OCI-LY7 (cell line): ENCODE data around the gene DGUOK. TPM values are rescaled to one million over a fixed set of nuclear protein-coding genes. Genes with fewer than 3 reads are reported as not detected.

Experiments used
- BruUV-seq: library from RNA; stranded (reverse); fragments of 400-500 nt; replicated peaks from 2 replicates; lab custom pipeline; 2021; lab: Mats Ljungman, UMichigan
- CTCF ChIA-PET: fragments of 300-600 bp; sonication (Branson Sonifier 250); formaldehyde crosslinking; loops from one replicate; lab custom pipeline; 2022; ENCODE audit warnings: antibody characterized with exemption; ENCODE audit not compliant: unreplicated experiment; lab: Charles Lee
- POLR2A ChIA-PET: fragments of 300-600 bp; sonication (Branson Sonifier 250); formaldehyde crosslinking; loops from one replicate; lab custom pipeline; 2022; ENCODE audit warnings: antibody characterized with exemption; lab: Charles Lee
- DNase-seq: peaks from one replicate; pipeline ENCODE4 v3.0.0-alpha.2; 2015; ENCODE audit warnings: low spot score
- H2AFZ ChIP-seq: fragments of 200-600 bp; sonication (generic), shearing (Covaris generic); 2 replicates; pipeline ENCODE4 v1.6.1; 2014; ENCODE audit warnings: mild to moderate bottlenecking, antibody characterized with exemption, low read length, moderate library complexity
- H3K27ac ChIP-seq: fragments of 200-600 bp; sonication (generic); 2 replicates; pipeline ENCODE4 v1.5.1; 2014; ENCODE audit warnings: mixed run types, low read depth, mild to moderate bottlenecking, moderate library complexity, low read length, inconsistent platforms; ENCODE audit not compliant: poor library complexity, severe bottlenecking
- H3K36me3 ChIP-seq: fragments of 200-600 bp; sonication (generic); 2 replicates; pipeline ENCODE4 v1.6.1; 2014; ENCODE audit warnings: mild to moderate bottlenecking, antibody characterized with exemption, low read length, moderate library complexity, mixed read lengths; ENCODE audit not compliant: insufficient read depth
- H3K4me1 ChIP-seq: fragments of 200-600 bp; sonication (generic); 2 replicates; pipeline ENCODE4 v1.5.1; 2014; ENCODE audit warnings: mild to moderate bottlenecking, low read length; ENCODE audit not compliant: insufficient read depth, poor library complexity, severe bottlenecking
- H3K4me2 ChIP-seq: fragments of 200-600 bp; sonication (generic); 2 replicates; pipeline ENCODE4 v1.6.1; 2014; ENCODE audit warnings: mild to moderate bottlenecking, low read length
- H3K4me3 ChIP-seq: fragments of 200-600 bp; sonication (generic); 2 replicates; pipeline ENCODE4 v1.5.1; 2014; ENCODE audit warnings: mild to moderate bottlenecking, low read depth, low read length; ENCODE audit not compliant: poor library complexity, severe bottlenecking
- H3K79me2 ChIP-seq: fragments of 200-600 bp; sonication (generic); 2 replicates; pipeline ENCODE4 v1.6.1; 2016; ENCODE audit warnings: low read depth, mild to moderate bottlenecking, low read length, moderate library complexity, mixed read lengths; ENCODE audit not compliant: insufficient read depth
- H3K9me2 ChIP-seq: fragments of 200-600 bp; sonication (generic); 2 replicates; pipeline ENCODE4 v1.6.1; 2016; ENCODE audit warnings: mild to moderate bottlenecking, low read length, mixed read lengths; ENCODE audit not compliant: insufficient read depth
- H3K9me3 ChIP-seq: fragments of 200-600 bp; sonication (generic); 2 replicates; pipeline ENCODE4 v1.6.1; 2014; ENCODE audit warnings: mild to moderate bottlenecking, mixed run types, low read length, mixed read lengths
- H4K20me1 ChIP-seq: fragments of 200-600 bp; sonication (generic); 2 replicates; pipeline ENCODE4 v1.6.1; 2014; ENCODE audit warnings: mild to moderate bottlenecking, antibody characterized with exemption, low read length, moderate library complexity, mixed read lengths; ENCODE audit not compliant: insufficient read depth
- EZH2phosphoT487 ChIP-seq: fragments of 200-600 bp; sonication (generic); IDR thresholded peaks from 2 replicates; pipeline ENCODE4 v1.6.1; 2018; ENCODE audit warnings: low read depth, borderline replicate concordance, mild to moderate bottlenecking, mixed run types, antibody characterized with exemption, low read length, moderate library complexity, mixed read lengths
- intact Hi-C: fragments of 100-400 bp; cut with micrococcal nuclease; formaldehyde crosslinking; loops from one replicate; pipeline ENCODE4 v1.10.0; 2022; ENCODE audit not compliant: unreplicated experiment
- total RNA-seq, 2 experiments: library from RNA; depleted of rRNA in 1 of 2; stranded (reverse); fragments of >200 nt in 1 of 2; shearing (Covaris generic) in 1 of 2; gene quantifications; 2 replicates each; pipeline ENCODE4 v1.2.3, GENCODE V29; 2014 to 2022
- TF ChIP-seq, protein P1 (sequence below): fragments of 200-600 bp; sonication (generic); conservative IDR thresholded peaks from 2 replicates; pipeline ENCODE4 v1.5.1; 2014; ENCODE audit warnings: mild to moderate bottlenecking, antibody characterized with exemption, low read length, moderate library complexity, mixed read lengths

The DGUOK gene
- total RNA-seq, 2 experiments from 2014 or later: 73.4 to 91.8 TPM

DNA sequence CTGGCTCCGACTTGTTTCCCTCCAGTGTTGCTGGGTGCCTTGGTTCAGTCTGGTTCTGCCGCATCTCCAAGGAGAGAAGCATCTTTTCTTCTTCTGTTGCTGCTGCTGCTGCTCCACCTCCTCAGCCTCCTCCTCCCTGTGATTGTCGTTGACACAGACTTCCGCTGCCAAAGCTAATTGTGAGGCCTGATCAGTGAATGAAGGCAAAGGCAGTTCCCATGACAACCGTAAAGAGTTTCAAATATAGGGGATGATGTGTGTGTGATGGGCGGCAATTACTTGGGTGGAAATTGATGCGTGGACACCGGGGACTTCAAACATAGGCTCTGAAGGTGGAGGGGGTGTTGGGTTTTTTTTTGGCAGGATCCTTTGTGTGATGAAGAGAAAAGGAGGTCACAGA, 71.8 kb downstream of the DGUOK start:
- ChIA-PET POLR2A (interaction anchor here (0.6 kb wide), 1 partner anchor 212 kb away, joined by 5 read pairs; no protein-coding TSS in a partner anchor), CTCF (no interaction called here)
- Histone ChIP-seq H3K4me2 (no peak overlapping the region), H3K4me1 (peaks cover 19% of the 10 kb centered on the region), H4K20me1 (peaks cover 16% of the 10 kb centered on the region; the same call in 1 of the 2 replicates), H3K36me3 (peaks cover 4% of the 10 kb centered on the region; the same call in 1 of the 2 replicates), H3K9me2 (no peaks in the 10 kb centered on the region), H3K79me2 (peaks cover 24% of the 10 kb centered on the region; the same call in 1 of the 2 replicates), H3K27ac (no peak overlapping the region), H3K4me3 (no peak overlapping the region), H2AFZ (no peak overlapping the region), H3K9me3 (no peaks in the 10 kb centered on the region)
- no peak for TF ChIP-seq EZH2phosphoT487
- TF ChIP-seq, protein P1, sequence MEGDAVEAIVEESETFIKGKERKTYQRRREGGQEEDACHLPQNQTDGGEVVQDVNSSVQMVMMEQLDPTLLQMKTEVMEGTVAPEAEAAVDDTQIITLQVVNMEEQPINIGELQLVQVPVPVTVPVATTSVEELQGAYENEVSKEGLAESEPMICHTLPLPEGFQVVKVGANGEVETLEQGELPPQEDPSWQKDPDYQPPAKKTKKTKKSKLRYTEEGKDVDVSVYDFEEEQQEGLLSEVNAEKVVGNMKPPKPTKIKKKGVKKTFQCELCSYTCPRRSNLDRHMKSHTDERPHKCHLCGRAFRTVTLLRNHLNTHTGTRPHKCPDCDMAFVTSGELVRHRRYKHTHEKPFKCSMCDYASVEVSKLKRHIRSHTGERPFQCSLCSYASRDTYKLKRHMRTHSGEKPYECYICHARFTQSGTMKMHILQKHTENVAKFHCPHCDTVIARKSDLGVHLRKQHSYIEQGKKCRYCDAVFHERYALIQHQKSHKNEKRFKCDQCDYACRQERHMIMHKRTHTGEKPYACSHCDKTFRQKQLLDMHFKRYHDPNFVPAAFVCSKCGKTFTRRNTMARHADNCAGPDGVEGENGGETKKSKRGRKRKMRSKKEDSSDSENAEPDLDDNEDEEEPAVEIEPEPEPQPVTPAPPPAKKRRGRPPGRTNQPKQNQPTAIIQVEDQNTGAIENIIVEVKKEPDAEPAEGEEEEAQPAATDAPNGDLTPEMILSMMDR: no peak
- no TSS peak for BruUV-seq
- intact Hi-C loops: no loop called here
- no peak for DNase-seq

DNA sequence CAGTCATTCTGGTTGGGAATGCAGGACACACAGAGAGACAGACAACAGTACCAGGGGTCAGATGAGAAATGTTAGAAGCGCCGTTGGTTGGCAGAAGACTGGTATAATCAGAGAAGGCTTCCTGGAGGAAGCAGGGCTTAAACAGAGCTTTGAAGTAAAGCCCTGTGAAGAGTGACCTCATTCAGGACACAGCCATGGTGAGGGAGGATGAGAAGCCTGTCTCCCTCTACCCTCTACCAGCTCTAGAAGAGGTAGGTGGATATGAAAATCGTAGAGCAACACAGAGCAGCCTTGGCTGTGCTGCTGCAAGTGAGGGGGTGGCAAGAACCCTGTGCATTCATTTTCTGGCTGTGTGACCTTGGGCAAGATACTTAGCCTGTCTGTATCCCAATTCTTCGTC, 72.3 kb downstream of the DGUOK start:
- Histone ChIP-seq H3K27ac (no peak overlapping the region), H2AFZ (no peak overlapping the region), H3K9me2 (no peaks in the 10 kb centered on the region), H3K79me2 (peaks cover 24% of the 10 kb centered on the region; the same call in 1 of the 2 replicates), H3K4me1 (peaks cover 19% of the 10 kb centered on the region), H3K36me3 (peaks cover 4% of the 10 kb centered on the region; the same call in 1 of the 2 replicates), H4K20me1 (peaks cover 16% of the 10 kb centered on the region; the same call in 1 of the 2 replicates), H3K4me3 (no peak overlapping the region), H3K9me3 (no peaks in the 10 kb centered on the region), H3K4me2 (no peak overlapping the region)
- no peak for DNase-seq
- TF ChIP-seq, protein P1: no peak
- no peak for TF ChIP-seq EZH2phosphoT487
- CTCF ChIA-PET: no interaction called here
- intact Hi-C loops: no loop called here
- POLR2A ChIA-PET: interaction anchor here (0.6 kb wide), 1 partner anchor 212 kb away, joined by 5 read pairs; no protein-coding TSS in a partner anchor
- BruUV-seq: no TSS peak

DNA sequence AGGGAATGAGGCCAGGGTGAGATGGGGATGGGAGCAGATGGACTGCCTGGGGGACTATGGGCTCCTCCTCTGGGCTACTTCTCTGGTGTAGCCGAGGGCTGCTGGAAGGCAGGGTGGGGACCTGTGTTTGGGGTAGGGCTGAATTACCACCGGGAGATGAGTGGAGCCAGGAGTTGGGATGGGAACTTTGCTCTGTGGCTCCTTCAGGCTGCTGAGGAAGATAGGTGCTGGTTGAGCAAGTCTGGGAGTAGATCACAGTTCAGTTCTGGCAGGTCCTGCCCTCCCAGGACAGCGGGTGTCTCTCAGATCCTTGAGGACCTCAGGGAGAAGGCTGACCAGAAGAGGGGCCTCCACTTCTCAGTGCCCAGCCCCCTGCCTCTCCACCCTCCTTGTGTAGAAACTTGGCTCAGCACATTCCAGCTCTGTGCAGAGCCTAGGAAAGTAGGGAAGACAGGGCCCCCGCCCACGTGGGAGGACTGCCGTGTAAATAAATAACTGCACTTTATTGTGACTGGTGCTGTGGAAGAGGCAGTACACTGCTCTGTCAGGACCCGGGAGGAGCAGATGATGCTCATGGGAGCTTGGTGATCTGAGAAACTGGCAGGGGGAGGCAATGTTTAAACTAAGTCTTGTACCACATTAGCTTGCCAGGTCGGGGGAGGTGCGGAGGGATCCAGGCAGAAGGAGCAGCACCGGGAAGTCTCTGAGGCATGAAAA, 73.4 kb downstream of the DGUOK start:
- Histone ChIP-seq H3K27ac (no peak overlapping the region), H4K20me1 (peaks cover 16% of the 10 kb centered on the region; the same call in 1 of the 2 replicates), H2AFZ (no peak overlapping the region), H3K4me1 (peaks cover 19% of the 10 kb centered on the region), H3K9me3 (no peaks in the 10 kb centered on the region), H3K4me2 (no peak overlapping the region), H3K79me2 (peaks cover 18% of the 10 kb centered on the region; the same call in 1 of the 2 replicates), H3K4me3 (no peak overlapping the region), H3K36me3 (peaks cover 5% of the 10 kb centered on the region; the same call in 1 of the 2 replicates), H3K9me2 (no peaks in the 10 kb centered on the region)
- no peak for DNase-seq
- TF ChIP-seq EZH2phosphoT487: no peak
- TF ChIP-seq, protein P1: no peak
- intact Hi-C loops: loop anchor here (5.0 kb wide), 1 partner anchor 147 kb away; the partner anchor contains the start of gene BOLA3
- CTCF ChIA-PET: no interaction called here
- POLR2A ChIA-PET: no interaction called here
- no TSS peak for BruUV-seq
